ENCODE measurements around the gene CTPS1.

GRCh38 chr1:40980068-40980452, 564 bp downstream of the CTPS1 start:
- TF ChIP-seq CTCF (conservative IDR thresholded peaks at IDR 0.05 in 1 of 2, IDR thresholded peaks at IDR 0.05 in 1 of 2; ENCODE audit: extremely low read depth in 1 of 2, insufficient read depth in 1 of 2, low read depth in 1 of 2, low read length in 2 of 2) (no peak), EZH2 (IDR thresholded peaks at IDR 0.05; ENCODE audit: borderline replicate concordance, low read length) (no peak)
